Measurements from ENCODE around the gene ZFPL1. TPM values are rescaled to one million over a fixed set of nuclear protein-coding genes. Genes with fewer than 3 reads are reported as not detected.
A peak's percentile ranks its signal among the peaks of the same experiment; 100 is the strongest.

ZFPL1 gene
- total and polyA plus RNA-seq, 9 of the 15 experiments (the other 6 are each of a cell fraction or from before 2014, with no cell fraction given) = 3.7 to 37.5 (median 22.7) TPM

DNA sequence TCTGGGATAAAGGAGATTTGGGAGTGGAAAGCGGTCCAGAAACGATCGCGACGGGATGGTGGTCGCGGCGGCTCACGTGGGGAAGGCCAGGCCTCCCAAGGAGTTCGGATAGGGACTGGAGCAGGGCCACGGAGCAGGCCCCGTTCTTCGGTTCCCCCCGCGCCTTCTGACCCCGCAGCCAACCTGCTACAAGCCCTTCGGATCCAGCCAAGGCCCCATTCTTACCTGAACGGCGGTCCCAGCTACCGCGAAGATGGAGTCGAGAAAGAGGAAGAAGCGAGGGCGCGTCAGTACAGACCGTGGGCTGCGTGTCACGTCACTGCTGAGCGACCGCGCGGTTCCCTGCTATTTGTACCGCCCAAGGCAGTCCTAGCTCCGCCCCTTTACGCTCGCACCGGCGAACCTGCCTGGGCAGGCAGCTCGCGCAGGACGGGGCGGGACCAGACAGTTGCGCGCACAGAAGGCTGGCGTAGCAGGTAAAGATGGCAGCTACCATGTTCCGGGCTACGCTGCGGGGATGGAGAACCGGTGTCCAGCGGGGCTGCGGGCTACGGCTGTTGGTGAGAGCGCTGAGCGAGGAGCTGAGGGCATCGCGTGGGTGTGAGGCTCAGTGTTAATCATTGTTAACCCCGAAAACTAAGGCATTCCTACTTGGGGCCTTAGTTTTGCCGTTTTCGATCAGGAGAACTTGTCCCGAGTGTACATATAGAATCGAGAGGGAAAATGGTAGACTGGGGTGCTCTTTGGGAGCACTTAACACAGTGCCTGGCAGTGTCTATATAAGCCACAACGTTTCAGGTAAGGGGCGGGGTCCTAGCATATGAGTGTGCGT lies 38.1 kb downstream of the ZFPL1 start, which contains the start of the genes FAU and MRPL49 (continued):
- TF ChIP-seq ZBTB34 (CRISPR knock-in tag; IDR thresholded peaks at IDR 0.05) (no peak), C11orf30 (IDR thresholded peaks at IDR 0.05; ENCODE audit: low read depth) (peak; percentile 96), POLR2B (IDR thresholded peaks at IDR 0.05; ENCODE audit: low read depth, partially characterized antibody) (peak; percentile 93), NEUROD1 (IDR thresholded peaks at IDR 0.05; ENCODE audit: borderline replicate concordance, low read depth, low read length, partially characterized antibody) (peak; percentile 52), ZC3H11A (IDR thresholded peaks at IDR 0.05; ENCODE audit: low read depth, low read length) (no peak), NFE2 (IDR thresholded peaks at IDR 0.05; ENCODE audit: low read depth) (peak; percentile 34; the same call in 1 of the 2 replicates), HNRNPLL (IDR thresholded peaks at IDR 0.05; ENCODE audit: low read depth, low read length, poor library complexity, severe bottlenecking) (peak; percentile 86), SPI1 (IDR thresholded peaks at IDR 0.05; ENCODE audit: borderline replicate concordance, low read depth, low read length) (peak; percentile 75), POLR2A (conservative IDR thresholded peaks at IDR 0.05) (peak; percentile 95), FOXO4 (CRISPR knock-in tag; IDR thresholded peaks at IDR 0.05) (no peak), MAFG (tag; conservative IDR thresholded peaks at IDR 0.05) (no peak), PRMT5 (CRISPR knock-in tag; IDR thresholded peaks at IDR 0.05) (no peak), KAT7 (CRISPR knock-in tag; IDR thresholded peaks at IDR 0.05; ENCODE audit: borderline replicate concordance) (no peak), E2F5 (CRISPR knock-in tag; IDR thresholded peaks at IDR 0.05) (peak; percentile 80; the same call in 1 of the 2 replicates), ZNF12 (CRISPR knock-in tag; IDR thresholded peaks at IDR 0.05) (peak; percentile 74; the same call in 1 of the 2 replicates), DNMT1 (IDR thresholded peaks at IDR 0.05) (no peak), NBN (IDR thresholded peaks at IDR 0.05; ENCODE audit: low read depth) (peak; percentile 35; the same call in 1 of the 2 replicates), PRPF4 (IDR thresholded peaks at IDR 0.05; ENCODE audit: insufficient read depth, low read depth, low read length, poor library complexity, severe bottlenecking) (no peak)
- TF ChIP-seq, protein P1, sequence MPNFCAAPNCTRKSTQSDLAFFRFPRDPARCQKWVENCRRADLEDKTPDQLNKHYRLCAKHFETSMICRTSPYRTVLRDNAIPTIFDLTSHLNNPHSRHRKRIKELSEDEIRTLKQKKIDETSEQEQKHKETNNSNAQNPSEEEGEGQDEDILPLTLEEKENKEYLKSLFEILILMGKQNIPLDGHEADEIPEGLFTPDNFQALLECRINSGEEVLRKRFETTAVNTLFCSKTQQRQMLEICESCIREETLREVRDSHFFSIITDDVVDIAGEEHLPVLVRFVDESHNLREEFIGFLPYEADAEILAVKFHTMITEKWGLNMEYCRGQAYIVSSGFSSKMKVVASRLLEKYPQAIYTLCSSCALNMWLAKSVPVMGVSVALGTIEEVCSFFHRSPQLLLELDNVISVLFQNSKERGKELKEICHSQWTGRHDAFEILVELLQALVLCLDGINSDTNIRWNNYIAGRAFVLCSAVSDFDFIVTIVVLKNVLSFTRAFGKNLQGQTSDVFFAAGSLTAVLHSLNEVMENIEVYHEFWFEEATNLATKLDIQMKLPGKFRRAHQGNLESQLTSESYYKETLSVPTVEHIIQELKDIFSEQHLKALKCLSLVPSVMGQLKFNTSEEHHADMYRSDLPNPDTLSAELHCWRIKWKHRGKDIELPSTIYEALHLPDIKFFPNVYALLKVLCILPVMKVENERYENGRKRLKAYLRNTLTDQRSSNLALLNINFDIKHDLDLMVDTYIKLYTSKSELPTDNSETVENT (CRISPR knock-in tag; IDR thresholded peaks at IDR 0.05) = peak; percentile 81; the same call in 1 of the 2 replicates
- TF ChIP-seq, protein P2, sequence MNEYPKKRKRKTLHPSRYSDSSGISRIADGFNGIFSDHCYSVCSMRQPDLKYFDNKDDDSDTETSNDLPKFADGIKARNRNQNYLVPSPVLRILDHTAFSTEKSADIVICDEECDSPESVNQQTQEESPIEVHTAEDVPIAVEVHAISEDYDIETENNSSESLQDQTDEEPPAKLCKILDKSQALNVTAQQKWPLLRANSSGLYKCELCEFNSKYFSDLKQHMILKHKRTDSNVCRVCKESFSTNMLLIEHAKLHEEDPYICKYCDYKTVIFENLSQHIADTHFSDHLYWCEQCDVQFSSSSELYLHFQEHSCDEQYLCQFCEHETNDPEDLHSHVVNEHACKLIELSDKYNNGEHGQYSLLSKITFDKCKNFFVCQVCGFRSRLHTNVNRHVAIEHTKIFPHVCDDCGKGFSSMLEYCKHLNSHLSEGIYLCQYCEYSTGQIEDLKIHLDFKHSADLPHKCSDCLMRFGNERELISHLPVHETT (CRISPR knock-in tag; conservative IDR thresholded peaks at IDR 0.05 in 1 of 2, IDR thresholded peaks at IDR 0.05 in 1 of 2) = peak in 1 of 2 experiments; percentile 87; a peak in 2 of 4 replicates

Measured in K562 (cell line).